OCI-LY7 (cell line): ENCODE results near the gene CREB5. TPM values are rescaled to one million over a fixed set of nuclear protein-coding genes. Genes with fewer than 3 reads are reported as not detected.

Experiments
- BruUV-seq: library from RNA; stranded (reverse); fragments of 400-500 nt; replicated peaks from 2 replicates; lab custom pipeline; 2021; lab: Mats Ljungman, UMichigan
- CTCF ChIA-PET: fragments of 300-600 bp; sonication (Branson Sonifier 250); formaldehyde crosslinking; loops from one replicate; lab custom pipeline; 2022; ENCODE audit warnings: antibody characterized with exemption; ENCODE audit not compliant: unreplicated experiment; lab: Charles Lee
- POLR2A ChIA-PET: fragments of 300-600 bp; sonication (Branson Sonifier 250); formaldehyde crosslinking; loops from one replicate; lab custom pipeline; 2022; ENCODE audit warnings: antibody characterized with exemption; lab: Charles Lee
- DNase-seq: peaks from one replicate; pipeline ENCODE4 v3.0.0-alpha.2; 2015; ENCODE audit warnings: low spot score
- H2AFZ ChIP-seq: fragments of 200-600 bp; sonication (generic), shearing (Covaris generic); 2 replicates; pipeline ENCODE4 v1.6.1; 2014; ENCODE audit warnings: mild to moderate bottlenecking, antibody characterized with exemption, low read length, moderate library complexity
- H3K27ac ChIP-seq: fragments of 200-600 bp; sonication (generic); 2 replicates; pipeline ENCODE4 v1.5.1; 2014; ENCODE audit warnings: mixed run types, low read depth, mild to moderate bottlenecking, moderate library complexity, low read length, inconsistent platforms; ENCODE audit not compliant: poor library complexity, severe bottlenecking
- H3K36me3 ChIP-seq: fragments of 200-600 bp; sonication (generic); 2 replicates; pipeline ENCODE4 v1.6.1; 2014; ENCODE audit warnings: mild to moderate bottlenecking, antibody characterized with exemption, low read length, moderate library complexity, mixed read lengths; ENCODE audit not compliant: insufficient read depth
- H3K4me1 ChIP-seq: fragments of 200-600 bp; sonication (generic); 2 replicates; pipeline ENCODE4 v1.5.1; 2014; ENCODE audit warnings: mild to moderate bottlenecking, low read length; ENCODE audit not compliant: insufficient read depth, poor library complexity, severe bottlenecking
- H3K4me2 ChIP-seq: fragments of 200-600 bp; sonication (generic); 2 replicates; pipeline ENCODE4 v1.6.1; 2014; ENCODE audit warnings: mild to moderate bottlenecking, low read length
- H3K4me3 ChIP-seq: fragments of 200-600 bp; sonication (generic); 2 replicates; pipeline ENCODE4 v1.5.1; 2014; ENCODE audit warnings: mild to moderate bottlenecking, low read depth, low read length; ENCODE audit not compliant: poor library complexity, severe bottlenecking
- H3K79me2 ChIP-seq: fragments of 200-600 bp; sonication (generic); 2 replicates; pipeline ENCODE4 v1.6.1; 2016; ENCODE audit warnings: low read depth, mild to moderate bottlenecking, low read length, moderate library complexity, mixed read lengths; ENCODE audit not compliant: insufficient read depth
- H3K9me2 ChIP-seq: fragments of 200-600 bp; sonication (generic); 2 replicates; pipeline ENCODE4 v1.6.1; 2016; ENCODE audit warnings: mild to moderate bottlenecking, low read length, mixed read lengths; ENCODE audit not compliant: insufficient read depth
- H3K9me3 ChIP-seq: fragments of 200-600 bp; sonication (generic); 2 replicates; pipeline ENCODE4 v1.6.1; 2014; ENCODE audit warnings: mild to moderate bottlenecking, mixed run types, low read length, mixed read lengths
- H4K20me1 ChIP-seq: fragments of 200-600 bp; sonication (generic); 2 replicates; pipeline ENCODE4 v1.6.1; 2014; ENCODE audit warnings: mild to moderate bottlenecking, antibody characterized with exemption, low read length, moderate library complexity, mixed read lengths; ENCODE audit not compliant: insufficient read depth
- CTCF ChIP-seq: fragments of 200-600 bp; sonication (generic); conservative IDR thresholded peaks from 2 replicates; pipeline ENCODE4 v1.5.1; 2014; ENCODE audit warnings: mild to moderate bottlenecking, antibody characterized with exemption, low read length, moderate library complexity, mixed read lengths
- EZH2phosphoT487 ChIP-seq: fragments of 200-600 bp; sonication (generic); IDR thresholded peaks from 2 replicates; pipeline ENCODE4 v1.6.1; 2018; ENCODE audit warnings: low read depth, borderline replicate concordance, mild to moderate bottlenecking, mixed run types, antibody characterized with exemption, low read length, moderate library complexity, mixed read lengths
- intact Hi-C: fragments of 100-400 bp; cut with micrococcal nuclease; formaldehyde crosslinking; loops from one replicate; pipeline ENCODE4 v1.10.0; 2022; ENCODE audit not compliant: unreplicated experiment
- total RNA-seq, 2 experiments: library from RNA; depleted of rRNA in 1 of 2; stranded (reverse); fragments of >200 nt in 1 of 2; shearing (Covaris generic) in 1 of 2; gene quantifications; 2 replicates each; pipeline ENCODE4 v1.2.3, GENCODE V29; 2014 to 2022

CREB5 gene
- total RNA-seq, 2 experiments from 2014 or later, result 2.0 to 13.3 TPM

DNA sequence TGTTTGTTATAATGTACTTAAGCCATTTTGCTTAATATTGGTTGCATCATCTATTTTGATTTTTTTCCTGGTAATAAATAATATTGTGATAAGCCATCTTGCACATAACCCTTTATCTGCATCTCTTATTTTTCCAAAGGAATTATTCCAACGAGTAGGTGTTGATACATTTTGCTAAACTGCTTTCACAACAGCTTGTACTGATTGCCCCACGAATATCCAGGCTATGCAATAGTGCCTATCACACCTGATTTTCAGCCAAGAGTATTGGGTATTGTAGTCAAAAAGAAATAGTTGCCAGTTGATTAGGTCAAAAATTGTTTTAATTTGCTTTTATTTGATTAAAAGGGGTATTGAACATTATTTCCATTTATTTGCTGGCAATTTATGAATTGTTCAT is 20.7 kb downstream of the CREB5 start:
- no peak for DNase-seq
- no peak overlapping the region for H2AFZ ChIP-seq
- H3K79me2 ChIP-seq, result no peaks in the 10 kb centered on the region
- no peaks in the 10 kb centered on the region for H3K9me2 ChIP-seq
- intact Hi-C loops, result no loop called here
- H4K20me1 ChIP-seq, result no peaks in the 10 kb centered on the region
- BruUV-seq, result no TSS peak
- H3K36me3 ChIP-seq, result no peaks in the 10 kb centered on the region
- no peaks in the 10 kb centered on the region for H3K9me3 ChIP-seq
- TF ChIP-seq CTCF (no peak), EZH2phosphoT487 (no peak)
- no peak overlapping the region for H3K4me3 ChIP-seq
- no peak overlapping the region for H3K4me2 ChIP-seq
- ChIA-PET POLR2A (interaction anchor here (0.6 kb wide), 1 partner anchor 988 kb away, joined by 4 read pairs; no protein-coding TSS in a partner anchor), CTCF (no interaction called here)
- no peaks in the 10 kb centered on the region for H3K4me1 ChIP-seq
- H3K27ac ChIP-seq, result no peak overlapping the region

DNA sequence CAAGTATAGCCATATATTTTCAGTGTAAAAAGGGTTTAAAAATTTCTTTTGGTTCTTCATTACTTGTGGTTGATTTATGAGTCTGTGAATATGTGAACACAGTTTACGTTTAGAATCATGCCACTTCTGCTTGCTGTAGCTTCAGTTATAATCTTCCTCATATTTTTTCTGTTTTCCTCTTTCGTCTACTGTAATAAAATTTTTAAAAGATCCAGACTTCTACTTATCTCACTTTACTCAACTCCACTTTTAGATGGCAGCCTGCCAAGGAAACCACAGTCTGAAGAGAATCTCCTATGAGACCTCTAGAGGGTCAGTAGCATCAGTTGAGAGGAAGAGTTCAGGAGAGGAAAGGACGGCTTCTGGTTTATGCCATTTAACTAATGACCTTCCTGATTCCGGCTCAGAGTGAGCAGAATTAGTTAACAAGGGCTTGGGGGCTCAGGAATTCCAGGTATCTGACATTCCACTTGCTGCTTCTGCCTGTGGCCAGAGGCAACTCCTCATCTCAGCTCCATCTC is 21.4 kb downstream of the CREB5 start:
- no peak for DNase-seq
- ChIA-PET POLR2A (no interaction called here), CTCF (no interaction called here)
- Histone ChIP-seq H3K9me2 (no peaks in the 10 kb centered on the region), H3K27ac (no peak overlapping the region), H3K4me3 (no peak overlapping the region), H3K9me3 (no peaks in the 10 kb centered on the region), H2AFZ (no peak overlapping the region), H3K4me1 (no peaks in the 10 kb centered on the region), H3K79me2 (no peaks in the 10 kb centered on the region), H3K36me3 (no peaks in the 10 kb centered on the region), H4K20me1 (no peaks in the 10 kb centered on the region), H3K4me2 (no peak overlapping the region)
- no TSS peak for BruUV-seq
- intact Hi-C loops, result no loop called here
- TF ChIP-seq CTCF, result no peak
- no peak for TF ChIP-seq EZH2phosphoT487

- Histone ChIP-seq H3K27ac (no peak overlapping the region), H4K20me1 (no peaks in the 10 kb centered on the region), H3K4me3 (no peak overlapping the region), H3K36me3 (no peaks in the 10 kb centered on the region), H3K9me3 (no peaks in the 10 kb centered on the region), H3K4me2 (no peak overlapping the region), H3K9me2 (no peaks in the 10 kb centered on the region), H3K79me2 (no peaks in the 10 kb centered on the region), H3K4me1 (no peaks in the 10 kb centered on the region), H2AFZ (no peak overlapping the region)
- no TSS peak for BruUV-seq
- POLR2A ChIA-PET, result interaction anchor here (0.7 to 0.8 kb wide), 3 partner anchors 8 to 391 kb away, joined by 4 to 6 read pairs (median 4); no protein-coding TSS in a partner anchor
- no peak for DNase-seq
- CTCF ChIA-PET, result no interaction called here
- intact Hi-C loops, result no loop called here
- TF ChIP-seq EZH2phosphoT487 (no peak), CTCF (no peak)
Observed at GRCh38 chr7:28434510-28434909, 22.2 kb downstream of the CREB5 start.
